ENCODE results near the gene MIEF1.

GRCh38 chr22:39482768-39483167 is 19.3 kb upstream of the MIEF1 start:
- TF ChIP-seq, protein P1, sequence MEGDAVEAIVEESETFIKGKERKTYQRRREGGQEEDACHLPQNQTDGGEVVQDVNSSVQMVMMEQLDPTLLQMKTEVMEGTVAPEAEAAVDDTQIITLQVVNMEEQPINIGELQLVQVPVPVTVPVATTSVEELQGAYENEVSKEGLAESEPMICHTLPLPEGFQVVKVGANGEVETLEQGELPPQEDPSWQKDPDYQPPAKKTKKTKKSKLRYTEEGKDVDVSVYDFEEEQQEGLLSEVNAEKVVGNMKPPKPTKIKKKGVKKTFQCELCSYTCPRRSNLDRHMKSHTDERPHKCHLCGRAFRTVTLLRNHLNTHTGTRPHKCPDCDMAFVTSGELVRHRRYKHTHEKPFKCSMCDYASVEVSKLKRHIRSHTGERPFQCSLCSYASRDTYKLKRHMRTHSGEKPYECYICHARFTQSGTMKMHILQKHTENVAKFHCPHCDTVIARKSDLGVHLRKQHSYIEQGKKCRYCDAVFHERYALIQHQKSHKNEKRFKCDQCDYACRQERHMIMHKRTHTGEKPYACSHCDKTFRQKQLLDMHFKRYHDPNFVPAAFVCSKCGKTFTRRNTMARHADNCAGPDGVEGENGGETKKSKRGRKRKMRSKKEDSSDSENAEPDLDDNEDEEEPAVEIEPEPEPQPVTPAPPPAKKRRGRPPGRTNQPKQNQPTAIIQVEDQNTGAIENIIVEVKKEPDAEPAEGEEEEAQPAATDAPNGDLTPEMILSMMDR (IDR thresholded peaks at IDR 0.05 in 4 of 5, conservative IDR thresholded peaks at IDR 0.05 in 1 of 5): no peak
- no peak for TF ChIP-seq POLR2A (IDR thresholded peaks at IDR 0.05)

All from gastrocnemius medialis (tissue), 4 donors.